Neural progenitor cell (in vitro differentiated cells): ENCODE results near the gene CDC23. TPM values are rescaled to one million over a fixed set of nuclear protein-coding genes. Genes with fewer than 3 reads are reported as not detected.
A peak's percentile ranks its signal among the peaks of the same experiment; 100 is the strongest.
"Not testable (repeated sequence)": the region's sequence is repeated elsewhere in the genome, so short reads cannot be mapped to it uniquely, and the experiment has no call there.

ENCODE experiments used
- DNase-seq: peaks from one replicate; pipeline ENCODE4 v3.0.0-alpha.2; 2016; ENCODE audit warnings: low spot score
- H2AFZ ChIP-seq: fragments of 200-600 bp; sonication (generic); replicated peaks from 2 replicates; pipeline ENCODE4 v1.6.1; 2016; ENCODE audit warnings: antibody characterized with exemption
- H3F3A ChIP-seq: fragments of 200-600 bp; sonication (generic); 2 replicates; pipeline ENCODE4 v1.6.1; 2016; ENCODE audit warnings: antibody characterized with exemption, low read depth
- H3K27ac ChIP-seq: fragments of 200-600 bp; sonication (generic); 2 replicates; pipeline ENCODE4 v1.5.1; 2016; ENCODE audit warnings: mild to moderate bottlenecking
- H3K27me3 ChIP-seq: fragments of 200-600 bp; sonication (generic); 2 replicates; pipeline ENCODE4 v1.6.1; 2016; ENCODE audit warnings: mild to moderate bottlenecking, moderate library complexity
- H3K36me3 ChIP-seq: fragments of 200-600 bp; sonication (generic); 2 replicates; pipeline ENCODE4 v1.5.1; 2016
- H3K4me1 ChIP-seq: fragments of 200-600 bp; sonication (generic); 2 replicates; pipeline ENCODE4 v1.6.1; 2016; ENCODE audit warnings: mixed run types
- H3K4me2 ChIP-seq: fragments of 200-600 bp; sonication (generic); 2 replicates; pipeline ENCODE4 v1.6.1; 2016
- H3K4me3 ChIP-seq: fragments of 200-600 bp; sonication (generic); 2 replicates; pipeline ENCODE4 v1.5.1; 2016
- H3K79me2 ChIP-seq: fragments of 200-600 bp; sonication (generic); 2 replicates; pipeline ENCODE4 v1.6.1; 2016; ENCODE audit warnings: low read depth
- H3K9ac ChIP-seq: fragments of 200-600 bp; sonication (generic); 2 replicates; pipeline ENCODE4 v1.6.1; 2016
- H3K9me3 ChIP-seq: fragments of 200-600 bp; sonication (generic); 2 replicates; pipeline ENCODE4 v1.5.1; 2016; ENCODE audit warnings: low read depth
- H4K20me1 ChIP-seq: fragments of 200-600 bp; sonication (generic); 2 replicates; pipeline ENCODE4 v1.6.1; 2016; ENCODE audit warnings: low read depth
- H3K27ac Mint-ChIP-seq: 3 replicates; pipeline ENCODE4 v1.8.0; 2021; ENCODE audit warnings: mixed read lengths
- H3K27me3 Mint-ChIP-seq: 2 replicates; pipeline ENCODE4 v1.8.0; 2022; ENCODE audit warnings: low read depth, mild to moderate bottlenecking, inconsistent platforms, moderate library complexity, mixed read lengths; ENCODE audit not compliant: insufficient read depth
- H3K36me3 Mint-ChIP-seq: 3 replicates; pipeline ENCODE4 v1.8.0; 2021; ENCODE audit warnings: mixed read lengths
- H3K4me1 Mint-ChIP-seq: 3 replicates; pipeline ENCODE4 v1.8.0; 2021; ENCODE audit warnings: mixed read lengths
- H3K4me3 Mint-ChIP-seq: 3 replicates; pipeline ENCODE4 v1.8.0; 2021; ENCODE audit warnings: mild to moderate bottlenecking, moderate library complexity, mixed read lengths
- H3K9me3 Mint-ChIP-seq: 3 replicates; pipeline ENCODE4 v1.8.0; 2020; ENCODE audit warnings: mixed read lengths
- EZH2 ChIP-seq: fragments of 200-600 bp; sonication (generic); IDR thresholded peaks from 2 replicates; pipeline ENCODE4 v1.6.1; 2017; ENCODE audit warnings: antibody characterized with exemption, mild to moderate bottlenecking, moderate library complexity
- EZH2phosphoT487 ChIP-seq: fragments of 200-600 bp; sonication (generic); IDR thresholded peaks from 2 replicates; pipeline ENCODE4 v1.6.1; 2017; ENCODE audit warnings: antibody characterized with exemption
- total RNA-seq: library from RNA; depleted of rRNA; stranded (reverse); fragments of >200 nt; gene quantifications from 2 replicates; pipeline ENCODE4 v1.2.3, GENCODE V29; 2015; ENCODE audit warnings: low replicate concordance
- TF ChIP-seq, protein P1 (sequence below): fragments of 200-600 bp; sonication (generic); IDR thresholded peaks from 2 replicates; pipeline ENCODE4 v1.5.1; 2017; ENCODE audit warnings: antibody characterized with exemption, mild to moderate bottlenecking

Gene CDC23
- total RNA-seq, 1 donor from 2014 or later = 83.3 TPM

DNA sequence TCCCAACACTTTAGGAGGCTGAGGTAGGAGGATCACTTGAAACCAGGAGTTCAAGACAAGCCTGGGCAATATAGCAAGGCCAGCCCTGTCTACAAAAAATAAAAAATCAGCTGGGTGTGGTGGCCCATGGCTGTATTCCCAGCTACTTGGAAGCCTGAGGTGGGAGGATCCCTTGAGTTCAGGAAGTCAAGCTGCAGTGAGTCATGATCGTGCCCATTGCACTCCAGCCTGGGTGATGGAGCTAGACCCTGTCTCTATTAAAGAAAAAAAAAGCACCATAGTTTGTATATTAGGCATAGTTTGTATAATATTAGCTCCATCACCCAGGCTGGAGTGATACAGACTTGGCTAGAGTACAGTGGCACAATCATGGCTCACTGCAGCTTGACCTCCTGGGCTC lies 64.3 kb downstream of the CDC23 start:
- Histone ChIP-seq H3K27ac (no peak overlapping the region), H3K9me3 (no peaks in the 10 kb centered on the region), H3K4me3 (no peak overlapping the region), H3K79me2 (no peaks in the 10 kb centered on the region), H3K9ac (no peak overlapping the region), H4K20me1 (no peaks in the 10 kb centered on the region), H3K4me2 (no peak overlapping the region), H2AFZ (no peak overlapping the region), H3K36me3 (no peaks in the 10 kb centered on the region), H3K27me3 (no peaks in the 10 kb centered on the region), H3K4me1 (no peaks in the 10 kb centered on the region), H3F3A (no peaks in the 10 kb centered on the region)
- no peak for DNase-seq
- H3K27me3 Mint-ChIP-seq = no peaks in the 10 kb centered on the region
- no peaks in the 10 kb centered on the region for H3K9me3 Mint-ChIP-seq
- no peaks in the 10 kb centered on the region for H3K36me3 Mint-ChIP-seq
- H3K4me1 Mint-ChIP-seq = no peaks in the 10 kb centered on the region
- no peak overlapping the region for H3K4me3 Mint-ChIP-seq
- H3K27ac Mint-ChIP-seq = no peak overlapping the region
- TF ChIP-seq EZH2phosphoT487 (no peak), EZH2 (no peak)
- TF ChIP-seq, protein P1, sequence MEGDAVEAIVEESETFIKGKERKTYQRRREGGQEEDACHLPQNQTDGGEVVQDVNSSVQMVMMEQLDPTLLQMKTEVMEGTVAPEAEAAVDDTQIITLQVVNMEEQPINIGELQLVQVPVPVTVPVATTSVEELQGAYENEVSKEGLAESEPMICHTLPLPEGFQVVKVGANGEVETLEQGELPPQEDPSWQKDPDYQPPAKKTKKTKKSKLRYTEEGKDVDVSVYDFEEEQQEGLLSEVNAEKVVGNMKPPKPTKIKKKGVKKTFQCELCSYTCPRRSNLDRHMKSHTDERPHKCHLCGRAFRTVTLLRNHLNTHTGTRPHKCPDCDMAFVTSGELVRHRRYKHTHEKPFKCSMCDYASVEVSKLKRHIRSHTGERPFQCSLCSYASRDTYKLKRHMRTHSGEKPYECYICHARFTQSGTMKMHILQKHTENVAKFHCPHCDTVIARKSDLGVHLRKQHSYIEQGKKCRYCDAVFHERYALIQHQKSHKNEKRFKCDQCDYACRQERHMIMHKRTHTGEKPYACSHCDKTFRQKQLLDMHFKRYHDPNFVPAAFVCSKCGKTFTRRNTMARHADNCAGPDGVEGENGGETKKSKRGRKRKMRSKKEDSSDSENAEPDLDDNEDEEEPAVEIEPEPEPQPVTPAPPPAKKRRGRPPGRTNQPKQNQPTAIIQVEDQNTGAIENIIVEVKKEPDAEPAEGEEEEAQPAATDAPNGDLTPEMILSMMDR = no peak

DNA sequence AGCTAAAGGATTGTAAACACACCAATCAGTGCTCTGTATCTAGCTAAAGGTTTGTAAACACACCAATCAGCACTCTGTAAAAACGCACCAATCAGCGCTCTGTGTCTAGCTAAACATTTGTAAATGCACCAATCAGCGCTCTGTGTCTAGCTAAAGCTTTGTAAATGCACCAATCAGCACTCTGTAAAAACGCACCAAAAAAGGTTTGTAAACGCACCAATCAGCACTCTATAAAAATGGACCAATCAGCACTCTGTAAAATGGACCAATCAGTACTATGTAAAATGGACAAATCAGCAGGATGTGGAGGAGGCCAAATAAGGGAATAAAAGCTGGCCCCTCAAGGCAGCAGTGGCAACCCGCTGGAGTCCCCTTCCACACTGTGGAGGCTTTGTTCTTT lies 69.5 kb downstream of the CDC23 start:
- not testable (repeated sequence) for H3K27ac Mint-ChIP-seq, H3F3A ChIP-seq, H3K4me2 ChIP-seq, H4K20me1 ChIP-seq, H3K79me2 ChIP-seq, H3K36me3 Mint-ChIP-seq, H3K4me1 ChIP-seq, H3K36me3 ChIP-seq, H3K9me3 Mint-ChIP-seq, H3K27me3 Mint-ChIP-seq, H3K4me3 Mint-ChIP-seq, H3K4me3 ChIP-seq, H3K4me1 Mint-ChIP-seq, DNase-seq, H2AFZ ChIP-seq, H3K27me3 ChIP-seq, H3K9ac ChIP-seq, H3K9me3 ChIP-seq, H3K27ac ChIP-seq

DNA sequence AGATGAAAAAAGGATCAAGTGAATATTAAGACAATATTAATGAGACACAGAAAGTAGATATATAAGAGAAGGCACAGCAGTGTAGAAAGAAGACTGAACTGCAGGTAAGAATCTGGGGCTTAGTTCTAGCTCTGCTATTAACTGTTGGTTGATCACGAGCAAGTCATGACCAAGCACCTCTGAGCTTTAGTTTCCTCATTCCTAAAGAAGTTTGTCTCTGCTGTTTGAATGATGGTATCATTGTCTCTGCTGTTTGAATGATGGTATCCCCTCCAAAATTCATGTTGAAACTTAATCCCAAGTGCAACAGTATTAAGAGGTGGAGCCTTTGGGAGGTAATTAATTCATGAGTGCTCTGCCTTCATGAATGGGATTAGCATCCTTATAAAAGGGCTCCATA lies 71.4 kb downstream of the CDC23 start:
- peaks cover 6% of the 10 kb centered on the region for H3K4me1 Mint-ChIP-seq

DNA sequence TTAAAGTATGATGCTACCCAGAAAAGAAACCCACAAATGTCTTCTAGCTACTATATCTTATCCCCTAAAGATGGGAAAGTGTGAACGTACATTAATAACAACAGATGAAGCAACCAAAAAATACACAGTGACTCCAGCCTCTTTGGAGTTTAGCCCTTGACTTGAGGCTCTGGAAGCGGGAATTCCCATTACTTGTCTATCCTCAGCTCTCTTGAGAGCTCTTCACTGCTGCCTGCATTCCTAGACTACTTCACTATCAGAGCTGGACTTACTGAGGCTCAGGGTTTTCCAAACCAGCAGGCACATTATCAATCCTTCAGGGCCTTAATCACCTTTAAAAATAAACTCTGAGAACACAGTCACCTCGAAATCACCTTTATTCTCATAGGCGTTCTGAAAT lies 72.9 kb downstream of the CDC23 start:
- H3K27ac Mint-ChIP-seq = no peak overlapping the region
- H3K9me3 Mint-ChIP-seq = no peaks in the 10 kb centered on the region
- H3K4me2 ChIP-seq = no peak overlapping the region
- peaks cover 4% of the 10 kb centered on the region for H3K4me1 ChIP-seq
- no peaks in the 10 kb centered on the region for H4K20me1 ChIP-seq
- H3K79me2 ChIP-seq = no peaks in the 10 kb centered on the region
- no peaks in the 10 kb centered on the region for H3F3A ChIP-seq
- peak overlapping the region; percentile 97 for H2AFZ ChIP-seq
- TF ChIP-seq EZH2phosphoT487 = no peak
- TF ChIP-seq EZH2 = no peak
- TF ChIP-seq, protein P1 = no peak
- no peaks in the 10 kb centered on the region for H3K27me3 Mint-ChIP-seq
- H3K9me3 ChIP-seq = no peaks in the 10 kb centered on the region
- no peaks in the 10 kb centered on the region for H3K27me3 ChIP-seq
- DNase-seq = no peak
- no peak overlapping the region for H3K9ac ChIP-seq
- H3K4me3 Mint-ChIP-seq = peak overlapping the region; percentile 21
- no peak overlapping the region for H3K27ac ChIP-seq
- peaks cover 6% of the 10 kb centered on the region for H3K4me1 Mint-ChIP-seq
- no peak overlapping the region for H3K4me3 ChIP-seq
- no peaks in the 10 kb centered on the region for H3K36me3 ChIP-seq
- H3K36me3 Mint-ChIP-seq = no peaks in the 10 kb centered on the region

More for the DNA sequence above, 71.4 kb downstream of the CDC23 start:
- no peaks in the 10 kb centered on the region for H3K9me3 ChIP-seq
- no peak for TF ChIP-seq EZH2phosphoT487
- no peak for TF ChIP-seq EZH2
- TF ChIP-seq, protein P1 = no peak
- H3K79me2 ChIP-seq = no peaks in the 10 kb centered on the region
- H3K4me2 ChIP-seq = no peak overlapping the region
- Mint-ChIP-seq H3K36me3 (no peaks in the 10 kb centered on the region), H3K27me3 (no peaks in the 10 kb centered on the region), H3K9me3 (no peaks in the 10 kb centered on the region), H3K27ac (peak overlapping the region; percentile 66), H3K4me3 (no peak overlapping the region)
- no peaks in the 10 kb centered on the region for H3K27me3 ChIP-seq
- H3K27ac ChIP-seq = no peak overlapping the region
- H3K36me3 ChIP-seq = no peaks in the 10 kb centered on the region
- H3K4me3 ChIP-seq = no peak overlapping the region
- H3K9ac ChIP-seq = no peak overlapping the region
- H4K20me1 ChIP-seq = no peaks in the 10 kb centered on the region
- no peaks in the 10 kb centered on the region for H3F3A ChIP-seq
- H2AFZ ChIP-seq = no peak overlapping the region
- peaks cover 4% of the 10 kb centered on the region for H3K4me1 ChIP-seq
- DNase-seq = no peak
